ENCODE results near the gene L3MBTL2.

Gene L3MBTL2

GRCh38 chr22:41264408-41264941 is 59.4 kb downstream of the L3MBTL2 start:
- H4K20me1 ChIP-seq, result peaks cover 0 to 100% (median 84%) of the 10 kb centered on the region in 11 experiments; a peak in 17 of 22 replicates
- peaks cover 94 to 100% (median 98%) of the 10 kb centered on the region in 11 experiments for H3K36me3 ChIP-seq
- H3K4me1 ChIP-seq, result no peaks in the 10 kb centered on the region

GRCh38 chr22:41267958-41268357 is 62.8 kb downstream of the L3MBTL2 start:
- TF ChIP-seq Cebpa-rat (IDR thresholded peaks at IDR 0.05), result no peak
- Histone ChIP-seq H4K20me1 (peaks cover 0 to 100% (median 82%) of the 10 kb centered on the region in 11 experiments; a peak in 17 of 22 replicates), H3K27ac (no peak overlapping the region), H3K4me2 (no peak overlapping the region), H3K36me3 (peaks cover 92 to 100% (median 97%) of the 10 kb centered on the region in 11 experiments), H3K9ac (no peak overlapping the region), H3K4me3 (no peak overlapping the region), H3K9me3 (replicated peaks in 1 of 11) (no peaks in the 10 kb centered on the region), H3K27me3 (no peaks in the 10 kb centered on the region), H3K4me1 (no peaks in the 10 kb centered on the region)

More at GRCh38 chr22:41264408-41264941, 59.4 kb downstream of the L3MBTL2 start:
- no peak overlapping the region for H3K4me2 ChIP-seq
- H3K27me3 ChIP-seq, result no peaks in the 10 kb centered on the region
- no peak overlapping the region for H3K9ac ChIP-seq
- no peaks in the 10 kb centered on the region for H3K9me3 ChIP-seq (replicated peaks in 1 of 11)
- no peak overlapping the region for H3K27ac ChIP-seq
- no peak overlapping the region for H3K4me3 ChIP-seq
- no peak for TF ChIP-seq Cebpa-rat (IDR thresholded peaks at IDR 0.05)

- Histone ChIP-seq H3K36me3 (peaks cover 94 to 100% (median 99%) of the 10 kb centered on the region in 11 experiments), H3K4me1 (no peaks in the 10 kb centered on the region), H3K27ac (no peak overlapping the region), H3K9me3 (replicated peaks in 1 of 11) (no peaks in the 10 kb centered on the region), H3K4me3 (no peak overlapping the region), H3K4me2 (no peak overlapping the region), H3K27me3 (no peaks in the 10 kb centered on the region), H3K9ac (no peak overlapping the region), H4K20me1 (peaks cover 0 to 99% (median 67%) of the 10 kb centered on the region in 11 experiments; a peak in 17 of 22 replicates)
- TF ChIP-seq Cebpa-rat (IDR thresholded peaks at IDR 0.05), result no peak
Observed at GRCh38 chr22:41271787-41272186, 66.7 kb downstream of the L3MBTL2 start.

GRCh38 chr22:41273128-41273527 is 68.0 kb downstream of the L3MBTL2 start:
- Histone ChIP-seq H4K20me1 (peaks cover 0 to 97% (median 64%) of the 10 kb centered on the region in 11 experiments; a peak in 17 of 22 replicates), H3K27ac (no peak overlapping the region), H3K27me3 (no peaks in the 10 kb centered on the region), H3K9me3 (replicated peaks in 1 of 11) (no peaks in the 10 kb centered on the region), H3K9ac (no peak overlapping the region), H3K4me1 (no peaks in the 10 kb centered on the region), H3K36me3 (peaks cover 90 to 100% (median 98%) of the 10 kb centered on the region in 11 experiments), H3K4me2 (no peak overlapping the region), H3K4me3 (no peak overlapping the region)
- TF ChIP-seq Cebpa-rat (IDR thresholded peaks at IDR 0.05), result no peak

GRCh38 chr22:41274856-41275255 is 69.7 kb downstream of the L3MBTL2 start:
- Histone ChIP-seq H3K9me3 (replicated peaks in 1 of 11) (no peaks in the 10 kb centered on the region), H3K4me1 (no peaks in the 10 kb centered on the region), H3K9ac (no peak overlapping the region), H4K20me1 (peaks cover 0 to 97% (median 65%) of the 10 kb centered on the region in 11 experiments; a peak in 17 of 22 replicates), H3K27ac (no peak overlapping the region), H3K27me3 (no peaks in the 10 kb centered on the region), H3K4me3 (no peak overlapping the region), H3K4me2 (no peak overlapping the region), H3K36me3 (peaks cover 90 to 100% (median 98%) of the 10 kb centered on the region in 11 experiments)
- no peak for TF ChIP-seq Cebpa-rat (IDR thresholded peaks at IDR 0.05)

- H3K4me1 ChIP-seq, result peaks cover 10 to 25% (median 18%) of the 10 kb centered on the region in 10 experiments
- no peak overlapping the region for H3K4me3 ChIP-seq
- peaks cover 80 to 99% (median 97%) of the 10 kb centered on the region in 11 experiments for H3K36me3 ChIP-seq
- H3K27ac ChIP-seq, result no peak overlapping the region
- no peak overlapping the region for H3K9ac ChIP-seq
- no peaks in the 10 kb centered on the region for H3K9me3 ChIP-seq (replicated peaks in 1 of 11)
- H4K20me1 ChIP-seq, result peaks cover 0 to 97% (median 72%) of the 10 kb centered on the region in 11 experiments; a peak in 19 of 22 replicates
- no peaks in the 10 kb centered on the region for H3K27me3 ChIP-seq
- no peak overlapping the region for H3K4me2 ChIP-seq
- no peak for TF ChIP-seq Cebpa-rat (IDR thresholded peaks at IDR 0.05)
Observed at GRCh38 chr22:41280065-41280464, 75.0 kb downstream of the L3MBTL2 start.

- Histone ChIP-seq H3K27ac (no peak overlapping the region), H4K20me1 (peaks cover 0 to 95% (median 69%) of the 10 kb centered on the region in 11 experiments; a peak in 19 of 22 replicates), H3K4me2 (no peak overlapping the region), H3K36me3 (peaks cover 72 to 92% (median 89%) of the 10 kb centered on the region in 11 experiments), H3K27me3 (no peaks in the 10 kb centered on the region), H3K9ac (peak overlapping the region in 1 of 11 experiments; percentile 18; a peak in 1 of 22 replicates), H3K4me3 (no peak overlapping the region), H3K4me1 (peaks cover 11 to 27% (median 20%) of the 10 kb centered on the region in 10 experiments), H3K9me3 (replicated peaks in 1 of 11) (no peaks in the 10 kb centered on the region)
- TF ChIP-seq Cebpa-rat (IDR thresholded peaks at IDR 0.05), result no peak
Observed at GRCh38 chr22:41280854-41281253, 75.7 kb downstream of the L3MBTL2 start.

Data from BLaER1 treated with 17β-estradiol and CSF1 and Interleukin-3, amounts not matched to agents 10 nM and 100 nM (cell line).